ENCODE data around the gene CLIC4.
"Not testable (repeated sequence)": the region's sequence is repeated elsewhere in the genome, so short reads cannot be mapped to it uniquely, and the experiment has no call there.

The CLIC4 gene

GRCh38 chr1:24743404-24744211 is 1.6 kb upstream of the CLIC4 start:
- peak in 10 of 56 donors; percentile 7 to 46 (median 20) for DNase-seq

GRCh38 chr1:24745711-24746413 is 615 bp downstream of the CLIC4 start:
- peak in 20 of 56 donors; percentile 9 to 58 (median 34) for DNase-seq

DNA sequence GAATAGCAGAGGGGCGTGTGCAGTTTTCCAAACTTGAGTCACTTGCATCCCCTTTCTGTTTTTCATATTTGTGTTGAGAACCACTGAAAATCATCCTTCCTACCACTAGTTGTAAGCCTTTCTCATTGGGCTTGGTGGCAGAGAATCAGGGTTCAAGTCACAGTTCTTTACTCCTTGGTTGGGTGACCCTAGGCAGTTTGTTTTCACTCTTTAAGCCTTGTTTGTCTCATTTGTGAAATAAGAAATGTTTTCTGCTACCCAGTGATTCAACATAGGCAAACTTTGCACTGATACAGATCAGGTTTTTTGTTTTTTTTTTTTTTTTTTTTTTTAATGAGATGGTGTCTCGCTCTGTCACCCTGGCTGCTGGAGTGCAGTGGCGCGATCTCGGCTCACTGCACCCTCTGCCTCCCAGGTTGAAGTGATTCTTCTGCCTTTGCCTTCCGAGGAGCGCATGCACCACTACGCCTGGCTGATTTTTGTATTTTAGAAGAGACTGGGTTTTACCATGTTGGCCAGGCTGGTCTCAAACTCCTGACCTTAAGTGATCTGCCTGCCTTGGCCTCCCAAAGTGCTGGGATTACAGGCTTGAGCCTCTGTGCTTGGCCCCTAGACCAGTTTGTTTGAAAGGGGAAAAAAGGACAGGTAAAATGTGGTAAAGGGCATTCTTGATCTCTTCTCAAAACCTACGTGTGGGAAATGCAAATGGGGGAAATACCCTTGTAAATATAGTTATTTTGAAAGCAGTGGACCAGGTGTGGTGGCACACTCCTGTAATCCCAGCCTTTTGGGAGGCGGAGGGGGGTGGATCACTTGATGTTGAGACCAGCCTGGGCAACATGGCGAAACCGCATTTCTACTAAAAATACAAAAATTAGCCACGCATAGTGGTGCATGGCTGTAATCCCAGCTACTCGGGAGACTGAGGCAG is 3.2 kb downstream of the CLIC4 start:
- no peak for DNase-seq

DNA sequence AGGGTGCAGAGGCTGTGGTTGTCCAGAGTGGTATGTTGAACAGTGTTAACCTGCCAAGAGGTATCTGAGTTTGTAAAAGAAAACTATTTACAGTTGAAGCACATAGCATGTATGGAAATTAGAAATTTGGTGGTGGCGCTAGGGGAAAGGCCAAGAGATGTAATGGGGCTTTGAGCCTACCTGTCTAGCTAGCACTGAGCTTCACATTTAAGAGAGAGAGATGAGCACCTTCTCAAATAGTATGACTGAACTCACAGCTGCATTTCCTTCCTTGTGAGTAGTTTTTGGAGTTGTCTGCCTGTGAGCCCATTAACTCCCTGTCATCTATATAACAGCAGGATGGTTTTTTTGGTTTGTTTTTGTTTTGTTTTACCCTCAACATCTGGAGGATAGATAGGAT is 4.0 kb downstream of the CLIC4 start:
- DNase-seq = no peak

DNA sequence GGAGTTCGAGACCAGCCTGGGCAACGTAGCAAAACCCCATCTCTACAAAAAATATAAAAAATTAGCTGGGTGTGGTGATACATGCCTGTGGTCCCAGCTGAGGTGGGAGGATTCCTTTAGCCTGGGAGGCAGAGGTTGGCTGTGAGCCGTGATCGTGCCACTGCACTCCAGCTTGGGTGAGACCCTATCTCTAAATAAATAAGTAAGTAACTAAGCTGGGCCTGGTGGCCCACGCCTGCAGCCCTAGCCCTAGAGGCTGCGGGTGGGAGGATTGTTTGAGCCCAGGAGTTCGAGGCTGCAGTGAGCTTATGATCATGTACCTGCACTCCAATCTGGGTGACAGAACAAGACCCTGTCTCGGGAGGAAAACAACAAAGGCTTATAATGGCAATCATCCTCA is 4.6 kb downstream of the CLIC4 start:
- no peak for DNase-seq

DNA sequence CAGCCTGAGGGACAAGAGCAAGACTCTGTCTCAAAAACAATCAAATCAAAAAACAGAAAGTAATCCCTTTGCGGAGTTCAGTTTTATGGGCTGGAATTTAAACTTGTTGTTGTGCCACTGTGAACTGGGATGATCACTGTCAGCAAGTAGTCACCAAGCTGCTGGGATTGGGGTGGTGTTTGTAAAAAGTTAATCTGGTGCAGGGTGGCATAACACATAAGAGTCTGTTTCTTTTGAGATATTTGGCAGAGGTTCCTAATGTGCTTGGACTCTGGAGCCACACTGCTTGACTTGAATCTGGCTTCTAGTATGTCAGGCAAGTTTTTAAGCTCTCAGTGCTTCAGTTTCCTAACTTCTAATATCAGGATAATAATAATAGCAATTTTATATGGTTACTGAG is 6.6 kb downstream of the CLIC4 start:
- peak in 1 of 56 donors; percentile 5 for DNase-seq

GRCh38 chr1:24752305-24752704 is 7.1 kb downstream of the CLIC4 start:
- DNase-seq = no peak

DNA sequence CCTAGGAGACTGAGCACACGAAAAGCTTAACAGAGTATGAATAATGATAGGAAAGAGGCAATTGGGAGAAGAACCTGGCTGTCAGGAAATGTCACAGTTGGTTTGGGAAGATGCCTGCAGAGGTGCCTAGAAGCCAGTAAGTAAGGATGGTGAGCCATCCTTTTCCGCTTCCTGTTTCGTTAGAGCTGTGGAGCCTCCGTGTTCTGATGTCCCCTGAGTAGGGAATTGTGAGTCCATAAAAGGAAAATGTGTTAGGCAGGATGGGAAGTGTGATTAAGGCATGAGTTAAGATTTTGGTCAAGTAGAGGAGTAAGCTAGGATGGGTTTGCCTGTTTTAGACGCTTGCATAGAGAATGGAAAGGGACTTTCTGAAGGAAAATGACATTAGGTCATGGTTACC is 9.0 kb downstream of the CLIC4 start:
- DNase-seq = no peak

DNA sequence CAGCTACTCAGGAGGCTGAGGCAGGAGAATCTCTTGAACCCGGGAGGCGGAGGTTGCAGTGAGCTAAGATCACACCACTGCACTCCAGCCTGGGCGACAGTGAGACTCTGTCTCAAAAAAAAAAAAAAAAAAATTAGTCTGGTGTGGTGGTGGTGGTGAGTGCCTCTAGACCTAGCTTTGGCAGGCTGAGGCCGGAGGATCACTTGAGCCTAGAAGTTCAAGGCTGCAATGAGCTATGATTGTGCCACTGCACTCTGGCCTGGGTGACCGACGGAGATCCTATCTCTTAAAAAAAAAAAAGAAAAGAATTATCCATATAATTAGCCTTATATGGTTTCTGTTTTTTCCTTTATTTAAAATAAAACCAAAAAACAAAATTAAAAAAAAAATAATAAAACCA is 10.1 kb downstream of the CLIC4 start:
- not testable (repeated sequence) for DNase-seq

DNA sequence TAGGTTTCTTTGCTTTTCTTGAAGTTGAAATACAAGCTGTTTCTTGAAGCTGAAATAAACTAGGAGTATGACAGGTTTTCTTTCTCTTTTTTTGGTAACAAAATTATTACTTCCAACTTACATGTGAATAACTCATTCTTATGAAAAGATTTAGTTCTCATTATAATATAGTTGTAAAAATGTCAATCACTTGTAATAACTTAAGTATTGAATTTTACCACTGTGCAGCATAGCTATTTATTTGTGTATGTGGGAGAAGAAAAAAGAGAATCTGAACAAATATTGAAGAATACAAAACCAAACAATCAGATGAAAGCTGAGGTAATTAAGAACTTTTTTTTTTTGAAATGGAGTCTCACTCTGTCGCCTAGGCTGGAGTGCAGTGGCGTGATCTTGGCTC is 11.1 kb downstream of the CLIC4 start:
- no peak for DNase-seq

- no peak for DNase-seq
These were observed 14.2 kb downstream of the CLIC4 start for GRCh38 chr1:24759492-24759891.

GRCh38 chr1:24761582-24761981 is 16.3 kb downstream of the CLIC4 start:
- DNase-seq = no peak

- no peak for DNase-seq
These were observed 17.0 kb downstream of the CLIC4 start for GRCh38 chr1:24762133-24762676.

DNA sequence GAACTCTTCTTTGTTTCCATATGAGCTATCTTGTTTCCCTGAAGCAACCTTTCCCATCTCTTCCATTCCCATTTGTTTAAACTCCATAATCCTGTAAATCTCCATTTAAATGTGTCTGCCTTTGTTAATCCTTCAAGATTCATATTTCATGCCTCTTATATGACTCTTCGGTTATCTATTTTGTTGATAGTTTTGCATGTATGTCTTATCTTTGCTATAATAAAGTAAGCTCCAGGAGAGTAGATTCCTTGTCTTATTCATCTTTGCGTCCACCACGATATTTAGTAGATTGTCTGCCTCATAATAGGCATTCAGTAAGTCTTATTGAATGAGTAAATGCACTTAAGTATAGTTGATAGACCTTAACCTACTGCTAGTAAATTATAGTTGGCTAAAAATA is 18.4 kb downstream of the CLIC4 start:
- no peak for DNase-seq

DNA sequence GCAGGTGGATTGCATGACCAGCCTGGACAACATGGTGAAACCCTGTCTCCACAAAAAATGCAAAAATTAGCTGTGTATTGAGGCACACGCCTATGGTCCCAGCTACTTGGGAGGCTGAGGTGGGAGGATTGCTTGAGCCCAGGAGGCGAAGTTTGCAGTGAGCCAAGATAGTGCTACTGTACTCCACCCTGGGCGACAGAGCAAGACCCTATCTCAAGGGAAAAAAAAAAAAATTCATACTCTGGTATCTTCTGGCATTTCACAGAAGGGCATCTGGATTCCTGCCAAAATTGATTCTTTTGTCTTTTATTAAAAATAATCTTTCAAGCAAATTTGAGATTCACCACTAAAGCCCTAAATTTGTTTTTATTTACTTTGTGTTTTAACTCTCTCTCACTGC is 19.2 kb downstream of the CLIC4 start:
- DNase-seq = no peak

DNA sequence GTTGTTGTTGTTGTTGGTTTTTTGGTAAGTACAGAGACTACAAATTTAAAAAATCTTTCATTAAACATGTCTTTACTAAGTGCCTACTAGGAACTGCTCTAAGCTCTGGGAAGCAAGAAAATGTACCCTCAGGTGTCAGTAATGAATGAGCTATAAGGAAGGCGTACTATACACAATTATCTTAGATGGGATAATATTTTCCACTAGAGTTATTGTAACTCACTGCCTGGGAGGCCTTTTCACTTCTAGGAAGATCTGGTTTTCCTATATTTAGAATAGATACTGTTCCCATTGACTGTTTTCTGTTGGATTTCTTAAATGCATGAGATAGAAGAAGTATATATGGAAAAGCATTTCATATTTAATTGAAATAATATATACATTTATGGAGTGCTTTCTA is 19.6 kb downstream of the CLIC4 start:
- DNase-seq = no peak

- DNase-seq = no peak
These were observed 20.2 kb downstream of the CLIC4 start for GRCh38 chr1:24765308-24765988.

DNA sequence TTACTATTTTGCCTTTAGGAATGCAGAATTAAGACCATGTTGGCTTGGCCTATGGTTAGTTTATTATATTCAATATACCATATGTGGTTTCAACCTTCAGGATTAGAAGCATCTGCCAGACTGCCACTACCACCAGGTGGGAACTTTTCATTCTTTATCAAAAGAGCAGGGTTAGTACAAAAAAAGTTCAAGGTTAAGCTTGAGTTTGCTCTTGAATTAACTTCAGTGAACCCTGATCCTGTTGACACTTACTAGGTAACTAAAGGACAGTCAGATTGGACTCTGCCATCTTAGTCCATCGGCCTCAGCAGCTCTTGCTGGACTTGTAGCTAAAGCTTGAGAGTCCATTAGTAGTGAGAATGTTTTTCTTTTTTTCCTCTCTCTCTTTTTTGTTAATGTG is 22.1 kb downstream of the CLIC4 start:
- no peak for DNase-seq

GRCh38 chr1:24768873-24769605 is 23.8 kb downstream of the CLIC4 start:
- DNase-seq = no peak
